GM23338 (cell line): ENCODE measurements around the gene TSPAN13. TPM values are rescaled to one million over a fixed set of nuclear protein-coding genes. Genes with fewer than 3 reads are reported as not detected.

Source experiments
- ATAC-seq: fragments of 200-7000 bp; cut with Tn5 transposase; 3 replicates; pipeline ENCODE4 v1.9.1; 2020
- DNase-seq: peaks from one replicate; pipeline ENCODE4 v3.0.0-alpha.2; 2015; ENCODE audit warnings: low spot score
- H2AFZ ChIP-seq: fragments of 200-600 bp; sonication (generic); 2 replicates; pipeline ENCODE4 v1.8.0; 2016; ENCODE audit warnings: antibody characterized with exemption, mild to moderate bottlenecking, moderate library complexity
- H3F3A ChIP-seq: fragments of 200-600 bp; sonication (generic); replicated peaks from 2 replicates; pipeline ENCODE4 v1.8.0; 2017; ENCODE audit warnings: antibody characterized with exemption, mixed run types, low read depth
- H3K27ac ChIP-seq: fragments of 200-600 bp; sonication (generic); 2 replicates; pipeline ENCODE4 v1.6.1; 2016; ENCODE audit warnings: low read depth
- H3K27me3 ChIP-seq: fragments of 200-600 bp; sonication (generic); 2 replicates; pipeline ENCODE4 v1.8.0; 2016; ENCODE audit warnings: mild to moderate bottlenecking, mixed run types, moderate library complexity; ENCODE audit not compliant: insufficient read depth
- H3K36me3 ChIP-seq: fragments of 200-600 bp; sonication (generic); 2 replicates; pipeline ENCODE4 v1.8.0; 2016; ENCODE audit warnings: mild to moderate bottlenecking; ENCODE audit not compliant: insufficient read depth
- H3K4me1 ChIP-seq: fragments of 200-600 bp; sonication (generic); 2 replicates; pipeline ENCODE4 v1.8.0; 2016; ENCODE audit warnings: mild to moderate bottlenecking, moderate library complexity; ENCODE audit not compliant: insufficient read depth
- H3K4me2 ChIP-seq: fragments of 200-600 bp; sonication (generic); 2 replicates; pipeline ENCODE4 v1.7.1; 2017; ENCODE audit warnings: mixed run types
- H3K4me3 ChIP-seq: fragments of 200-600 bp; sonication (generic); 2 replicates; pipeline ENCODE4 v1.6.1; 2016; ENCODE audit warnings: mixed run types
- H3K79me2 ChIP-seq: fragments of 200-600 bp; sonication (generic); replicated peaks from 2 replicates; pipeline ENCODE4 v1.8.0; 2017; ENCODE audit warnings: mild to moderate bottlenecking; ENCODE audit not compliant: insufficient read depth
- H3K9me2 ChIP-seq: fragments of 200-600 bp; sonication (generic); 2 replicates; pipeline ENCODE4 v1.8.0; 2017; ENCODE audit not compliant: insufficient read depth
- H4K20me1 ChIP-seq: fragments of 200-600 bp; sonication (generic); replicated peaks from 2 replicates; pipeline ENCODE4 v1.8.0; 2017; ENCODE audit warnings: mild to moderate bottlenecking; ENCODE audit not compliant: insufficient read depth
- H3K27ac Mint-ChIP-seq: 2 replicates; pipeline ENCODE4 v1.8.0; 2020; ENCODE audit warnings: inconsistent platforms, mild to moderate bottlenecking, moderate library complexity, mixed read lengths
- H3K27me3 Mint-ChIP-seq: 3 replicates; pipeline ENCODE4 v1.8.0; 2022; ENCODE audit warnings: low read depth, mild to moderate bottlenecking, moderate library complexity, mixed read lengths, inconsistent platforms; ENCODE audit not compliant: insufficient read depth, poor library complexity
- H3K36me3 Mint-ChIP-seq: 3 replicates; pipeline ENCODE4 v1.8.0; 2021; ENCODE audit warnings: low read depth, mild to moderate bottlenecking, inconsistent platforms, moderate library complexity, mixed read lengths
- H3K4me1 Mint-ChIP-seq: 3 replicates; pipeline ENCODE4 v1.8.0; 2020; ENCODE audit warnings: mild to moderate bottlenecking, inconsistent platforms, mixed read lengths
- H3K4me3 Mint-ChIP-seq: 3 replicates; pipeline ENCODE4 v1.8.0; 2021; ENCODE audit warnings: moderate library complexity, mild to moderate bottlenecking, inconsistent platforms, mixed read lengths
- H3K9me3 Mint-ChIP-seq: 3 replicates; pipeline ENCODE4 v1.8.0; 2020; ENCODE audit warnings: moderate library complexity, mild to moderate bottlenecking, inconsistent platforms, mixed read lengths
- CREB1 ChIP-seq: fragments of 250-450 bp; sonication (Bioruptor Pico); IDR thresholded peaks from 2 replicates; pipeline ENCODE4 v1.5.0; 2020; ENCODE audit warnings: low read depth, mild to moderate bottlenecking, moderate library complexity
- CTCF ChIP-seq, 2 experiments: fragments of 200-600 bp in 1 of 2; sonication (generic) in 1 of 2; conservative IDR thresholded peaks; 2 replicates each; pipeline versions ENCODE4 v1.5.1 to v1.6.1; 2016 to 2017; ENCODE audit warnings: antibody characterized with exemption in 2 of 2, low read depth in 2 of 2, mild to moderate bottlenecking in 2 of 2, moderate library complexity in 1 of 2
- ETS1 ChIP-seq: IDR thresholded peaks from 2 replicates; pipeline ENCODE4 v1.6.1; 2016; ENCODE audit warnings: antibody characterized with exemption
- EZH2 ChIP-seq: fragments of 200-600 bp; sonication (generic); IDR thresholded peaks from one replicate; pipeline ENCODE4 v1.8.0; 2017; ENCODE audit warnings: antibody characterized with exemption, mild to moderate bottlenecking, low read depth; ENCODE audit not compliant: unreplicated experiment
- EZH2phosphoT487 ChIP-seq: fragments of 200-600 bp; sonication (generic); IDR thresholded peaks from one replicate; pipeline ENCODE4 v1.8.1; 2018; ENCODE audit warnings: antibody characterized with exemption; ENCODE audit not compliant: unreplicated experiment
- JUNB ChIP-seq: IDR thresholded peaks from one replicate; pipeline ENCODE4 v1.6.1; 2016; ENCODE audit warnings: antibody characterized with exemption; ENCODE audit not compliant: unreplicated experiment
- NANOG ChIP-seq: IDR thresholded peaks from 2 replicates; pipeline ENCODE4 v1.6.1; 2016; ENCODE audit warnings: antibody characterized with exemption, borderline replicate concordance
- POLR2AphosphoS5 ChIP-seq: IDR thresholded peaks from 2 replicates; pipeline ENCODE4 v1.6.1; 2016; ENCODE audit warnings: antibody characterized with exemption, low read depth
- REST ChIP-seq: IDR thresholded peaks from one replicate; pipeline ENCODE4 v1.6.1; 2018; ENCODE audit warnings: antibody characterized with exemption; ENCODE audit not compliant: unreplicated experiment
- STAT1 ChIP-seq: IDR thresholded peaks from one replicate; pipeline ENCODE4 v1.6.1; 2016; ENCODE audit warnings: antibody characterized with exemption; ENCODE audit not compliant: unreplicated experiment
- ZNF114 ChIP-seq: fragments of 250-450 bp; sonication (Bioruptor Pico); IDR thresholded peaks from 2 replicates; pipeline ENCODE4 v1.5.0; 2020; ENCODE audit warnings: mild to moderate bottlenecking, moderate library complexity
- ZNF331 ChIP-seq: fragments of 250-450 bp; sonication (Bioruptor Pico); IDR thresholded peaks from 2 replicates; pipeline ENCODE4 v1.5.0; 2020; ENCODE audit warnings: low read depth, mild to moderate bottlenecking, moderate library complexity
- ZNF462 ChIP-seq: fragments of 250-450 bp; sonication (Bioruptor Pico); IDR thresholded peaks from 2 replicates; pipeline ENCODE4 v1.5.0; 2020; ENCODE audit warnings: mild to moderate bottlenecking, moderate library complexity
- polyA plus RNA-seq: library from polyadenylated mRNA; unstranded; fragments of >200 nt; fragmentation: Nextera tagmentation; extraction: Ambion mirVana; gene quantifications from 2 replicates; pipeline ENCODE4 v1.2.1, GENCODE V29; 2016
- total RNA-seq: library from RNA; depleted of rRNA; stranded (reverse); fragments of >200 nt; shearing (Covaris generic); gene quantifications from 2 replicates; pipeline ENCODE4 v1.2.3, GENCODE V29; 2014

The TSPAN13 gene
- total and polyA plus RNA-seq, 2 experiments from 2014 or later: 27.6 to 40.9 TPM

GRCh38 chr7:16795624-16796023 lies 42.1 kb downstream of the TSPAN13 start:
- no peaks in the 10 kb centered on the region for H3K27me3 ChIP-seq
- H3K79me2 ChIP-seq: no peaks in the 10 kb centered on the region
- no peaks in the 10 kb centered on the region for H3K9me2 ChIP-seq
- Mint-ChIP-seq H3K27ac (no peak overlapping the region), H3K9me3 (no peaks in the 10 kb centered on the region; the same call in 1 of the 3 replicates), H3K36me3 (peaks cover 3% of the 10 kb centered on the region; the same call in 2 of the 3 replicates), H3K4me3 (no peak overlapping the region), H3K4me1 (no peaks in the 10 kb centered on the region), H3K27me3 (peaks cover 2% of the 10 kb centered on the region)
- no peak for DNase-seq
- H2AFZ ChIP-seq: no peak overlapping the region
- no peak overlapping the region for H3K4me3 ChIP-seq
- ATAC-seq: no peak
- no peak overlapping the region for H3K4me2 ChIP-seq
- no peak overlapping the region for H3K27ac ChIP-seq
- TF ChIP-seq REST (no peak), ZNF462 (no peak), ZNF331 (no peak), ZNF114 (CRISPR knock-in tag) (no peak), CREB1 (CRISPR knock-in tag) (no peak), EZH2 (no peak), NANOG (no peak), CTCF (conservative IDR thresholded peaks at IDR 0.05; ENCODE audit: low read depth in 2 of 2) (no peak), EZH2phosphoT487 (no peak), ETS1 (no peak), POLR2AphosphoS5 (no peak), STAT1 (no peak), JUNB (no peak)
- no peaks in the 10 kb centered on the region for H3K36me3 ChIP-seq
- no peaks in the 10 kb centered on the region for H4K20me1 ChIP-seq
- H3K4me1 ChIP-seq: no peaks in the 10 kb centered on the region
- no peaks in the 10 kb centered on the region for H3F3A ChIP-seq
